ENCODE data around the gene CCL11.

- TF ChIP-seq EZH2phosphoT487 (IDR thresholded peaks at IDR 0.05; ENCODE audit: unreplicated experiment), result no peak
- no peak for TF ChIP-seq REST (IDR thresholded peaks at IDR 0.05; ENCODE audit: unreplicated experiment)
- no peak for TF ChIP-seq ETS1 (IDR thresholded peaks at IDR 0.05)
- TF ChIP-seq CTCF (conservative IDR thresholded peaks at IDR 0.05; ENCODE audit: low read depth in 2 of 2), result no peak
These were observed 17.1 kb downstream of the CCL11 start for GRCh38 chr17:34302636-34303035.
